ENCODE measurements around the gene PHLDB2. TPM values are rescaled to one million over a fixed set of nuclear protein-coding genes. Genes with fewer than 3 reads are reported as not detected.

The PHLDB2 gene
- total RNA-seq, 4 donors from 2014 or later: 12.9 to 34.7 (median 27.1) TPM

DNA sequence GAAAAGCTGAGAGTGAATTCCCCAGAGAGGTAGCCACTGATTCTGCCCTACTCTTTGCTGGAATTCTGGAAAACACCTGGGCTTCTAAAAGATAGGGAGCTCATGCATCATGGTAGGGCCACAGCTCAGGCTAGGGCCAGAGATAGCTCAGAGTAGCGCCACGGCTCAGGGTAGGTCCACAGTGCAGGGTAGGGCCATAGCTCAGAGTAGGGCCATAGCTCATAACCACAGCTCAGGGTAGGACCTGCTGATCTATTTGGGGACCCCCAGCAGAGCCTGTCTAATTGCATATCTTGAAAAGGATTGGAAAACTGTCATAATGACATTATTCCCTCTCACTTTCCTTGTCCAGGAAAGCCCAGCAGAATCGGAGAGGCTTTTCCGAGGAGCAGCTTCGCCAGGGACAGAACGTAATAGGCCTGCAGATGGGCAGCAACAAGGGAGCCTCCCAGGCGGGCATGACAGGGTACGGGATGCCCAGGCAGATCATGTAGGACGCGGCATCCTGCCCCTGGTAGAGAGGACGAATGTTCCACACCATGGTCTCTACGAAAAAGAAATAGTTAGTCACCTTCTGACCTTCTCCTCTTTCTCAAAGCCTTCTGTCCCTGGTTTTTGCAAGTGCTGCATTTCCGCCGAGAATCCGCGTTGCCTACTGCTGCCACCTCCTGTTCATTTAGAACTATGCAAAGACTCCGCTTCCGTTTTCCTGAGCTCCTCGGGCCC is 154.2 kb downstream of the PHLDB2 start:
- intact Hi-C loops (cut with DNase I): no loop called here
- Histone ChIP-seq H3K27ac (peak overlapping the region in 2 of 3 donors; percentile 34 to 55), H3K4me1 (peaks cover 11 to 31% of the 10 kb centered on the region in 2 donors), H3K9me3 (no peaks in the 10 kb centered on the region), H3K27me3 (no peaks in the 10 kb centered on the region), H3K36me3 (no peaks in the 10 kb centered on the region), H3K4me3 (replicated peaks in 1 of 3) (no peak overlapping the region)
- TF ChIP-seq, protein P1, sequence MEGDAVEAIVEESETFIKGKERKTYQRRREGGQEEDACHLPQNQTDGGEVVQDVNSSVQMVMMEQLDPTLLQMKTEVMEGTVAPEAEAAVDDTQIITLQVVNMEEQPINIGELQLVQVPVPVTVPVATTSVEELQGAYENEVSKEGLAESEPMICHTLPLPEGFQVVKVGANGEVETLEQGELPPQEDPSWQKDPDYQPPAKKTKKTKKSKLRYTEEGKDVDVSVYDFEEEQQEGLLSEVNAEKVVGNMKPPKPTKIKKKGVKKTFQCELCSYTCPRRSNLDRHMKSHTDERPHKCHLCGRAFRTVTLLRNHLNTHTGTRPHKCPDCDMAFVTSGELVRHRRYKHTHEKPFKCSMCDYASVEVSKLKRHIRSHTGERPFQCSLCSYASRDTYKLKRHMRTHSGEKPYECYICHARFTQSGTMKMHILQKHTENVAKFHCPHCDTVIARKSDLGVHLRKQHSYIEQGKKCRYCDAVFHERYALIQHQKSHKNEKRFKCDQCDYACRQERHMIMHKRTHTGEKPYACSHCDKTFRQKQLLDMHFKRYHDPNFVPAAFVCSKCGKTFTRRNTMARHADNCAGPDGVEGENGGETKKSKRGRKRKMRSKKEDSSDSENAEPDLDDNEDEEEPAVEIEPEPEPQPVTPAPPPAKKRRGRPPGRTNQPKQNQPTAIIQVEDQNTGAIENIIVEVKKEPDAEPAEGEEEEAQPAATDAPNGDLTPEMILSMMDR (IDR thresholded peaks at IDR 0.05): peak; percentile 47 to 85 (median 69)
- no peak for TF ChIP-seq POLR2A (IDR thresholded peaks at IDR 0.05)
- DNase-seq: peak; percentile 65 to 76
- 37 to 39% methylated on average over 19 of the region's 19 CpGs for WGBS, 2 donors

DNA sequence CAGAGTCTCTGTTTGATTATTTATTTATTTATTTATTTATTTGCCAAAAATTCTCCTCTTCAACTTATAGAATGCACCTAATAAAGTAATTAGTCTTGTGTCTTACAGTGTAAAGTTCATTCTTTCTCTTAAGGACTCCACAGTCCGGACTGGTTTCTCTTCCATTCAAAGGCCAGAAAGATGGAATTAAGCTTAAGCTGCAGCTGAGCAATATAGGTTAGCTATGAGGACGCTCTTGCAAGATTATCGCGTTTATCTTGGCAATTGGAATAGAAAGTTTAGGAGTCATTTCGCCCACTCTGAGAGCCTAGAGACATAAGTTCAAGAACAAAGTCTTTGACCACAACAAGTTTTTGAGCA is 154.7 kb downstream of the PHLDB2 start:
- Histone ChIP-seq H3K4me3 (replicated peaks in 1 of 3) (no peak overlapping the region), H3K36me3 (no peaks in the 10 kb centered on the region), H3K27ac (no peak overlapping the region), H3K27me3 (no peaks in the 10 kb centered on the region), H3K4me1 (peaks cover 11 to 26% of the 10 kb centered on the region in 2 donors), H3K9me3 (no peaks in the 10 kb centered on the region)
- TF ChIP-seq, protein P1 (IDR thresholded peaks at IDR 0.05): no peak
- TF ChIP-seq POLR2A (IDR thresholded peaks at IDR 0.05): no peak
- no peak for DNase-seq
- 61 to 67% methylated on average over 5 of the region's 5 CpGs for WGBS, 2 donors
- intact Hi-C loops (cut with DNase I): no loop called here

DNA sequence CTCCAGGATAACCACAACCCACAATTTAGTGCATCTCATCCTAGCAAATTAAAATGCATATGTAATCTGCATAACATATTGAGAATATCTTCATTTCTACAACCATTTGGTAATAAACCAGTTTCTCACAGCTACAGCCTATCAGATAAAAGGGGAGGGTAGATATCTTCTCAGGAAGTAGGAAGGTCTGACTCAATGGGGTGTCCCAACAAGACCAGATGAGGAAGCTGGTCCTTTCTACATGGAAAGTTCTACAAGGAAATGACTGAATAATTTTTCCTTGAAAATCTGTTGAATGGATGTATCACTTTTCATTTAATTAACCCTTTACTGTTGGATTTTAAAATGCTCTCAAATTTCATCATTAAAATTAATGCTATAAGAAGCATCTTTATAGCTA is 158.0 kb downstream of the PHLDB2 start:
- intact Hi-C loops (cut with DNase I): no loop called here

DNA sequence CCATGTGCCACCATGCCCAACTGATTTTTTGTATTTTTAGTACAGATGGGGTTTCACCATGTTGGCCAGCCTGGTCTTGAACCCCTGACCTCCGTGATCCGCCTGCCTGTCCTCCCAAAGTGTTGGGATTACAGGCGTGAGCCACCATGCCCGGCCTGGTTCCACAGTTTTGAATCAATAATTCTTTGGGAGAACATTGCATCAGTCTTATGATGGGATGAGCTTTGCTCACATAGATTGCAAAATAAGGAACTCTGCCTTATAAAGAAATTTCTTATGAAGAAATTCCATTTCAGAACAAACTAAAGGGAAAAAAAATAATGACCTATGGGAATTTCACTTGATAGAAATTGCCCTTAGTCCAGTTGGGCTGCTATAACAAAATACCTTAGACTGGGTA is 159.6 kb downstream of the PHLDB2 start:
- Histone ChIP-seq H3K9me3 (no peaks in the 10 kb centered on the region), H3K36me3 (no peaks in the 10 kb centered on the region), H3K4me3 (replicated peaks in 1 of 3) (no peak overlapping the region), H3K27ac (no peak overlapping the region), H3K4me1 (no peaks in the 10 kb centered on the region), H3K27me3 (no peaks in the 10 kb centered on the region)
- no peak for TF ChIP-seq POLR2A (IDR thresholded peaks at IDR 0.05)
- TF ChIP-seq, protein P1 (IDR thresholded peaks at IDR 0.05): no peak
- 96 to 97% methylated on average over 4 of the region's 4 CpGs for WGBS, 2 donors
- no peak for DNase-seq
- intact Hi-C loops (cut with DNase I): no loop called here

More for the DNA sequence above, 158.0 kb downstream of the PHLDB2 start:
- no peak for DNase-seq
- Histone ChIP-seq H3K4me1 (peaks cover 0 to 9% of the 10 kb centered on the region in 2 donors), H3K27ac (no peak overlapping the region), H3K27me3 (no peaks in the 10 kb centered on the region), H3K4me3 (replicated peaks in 1 of 3) (no peak overlapping the region), H3K9me3 (no peaks in the 10 kb centered on the region), H3K36me3 (no peaks in the 10 kb centered on the region)
- TF ChIP-seq, protein P1 (IDR thresholded peaks at IDR 0.05): no peak
- TF ChIP-seq POLR2A (IDR thresholded peaks at IDR 0.05): no peak

DNA sequence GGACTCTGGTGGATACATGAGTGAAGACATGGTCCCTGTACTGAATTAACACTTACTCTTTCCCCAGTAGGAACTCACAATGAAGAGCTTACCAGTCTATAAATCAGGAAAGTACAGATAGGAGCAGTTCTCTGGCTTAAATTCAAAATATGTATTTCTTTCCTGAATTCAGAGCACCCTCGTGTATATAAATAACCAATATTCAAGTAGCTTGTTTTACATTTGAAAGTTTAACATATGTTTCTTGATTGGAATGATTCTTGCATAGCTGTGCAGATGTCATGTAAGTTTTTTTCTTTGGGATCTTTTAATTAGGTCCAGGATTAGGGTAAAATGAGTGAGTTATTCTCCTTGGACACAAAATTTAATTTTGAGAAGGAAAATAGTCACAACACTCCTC is 160.7 kb downstream of the PHLDB2 start:
- intact Hi-C loops (cut with DNase I): no loop called here
- WGBS, 2 donors: 84 to 90% methylated on average over 1 of the region's 1 CpG
- no peaks in the 10 kb centered on the region for H3K36me3 ChIP-seq
- H3K4me3 ChIP-seq (replicated peaks in 1 of 3): no peak overlapping the region
- no peaks in the 10 kb centered on the region for H3K9me3 ChIP-seq
- no peaks in the 10 kb centered on the region for H3K27me3 ChIP-seq
- TF ChIP-seq, protein P1 (IDR thresholded peaks at IDR 0.05): no peak
- no peak for TF ChIP-seq POLR2A (IDR thresholded peaks at IDR 0.05)
- DNase-seq: no peak
- H3K27ac ChIP-seq: no peak overlapping the region
- H3K4me1 ChIP-seq: no peaks in the 10 kb centered on the region
